Measurements from ENCODE around the gene ZNF280A. TPM values are rescaled to one million over a fixed set of nuclear protein-coding genes. Genes with fewer than 3 reads are reported as not detected.

The ZNF280A gene
- under 0.01 TPM in 1 of 2 replicates, not detected in the other for total RNA-seq

GRCh38 chr22:22520020-22520656, at the start of gene ZNF280A:
ZNF280A (minus strand) TSS chr22:22520270; CDS start chr22:22515630, 4,640 bp downstream.

GRCh38 chr22:22558972-22559603, 39.0 kb upstream of the ZNF280A start, which contains the start of gene PRAME:
PRAME (minus strand) TSS chr22:22559265; CDS start chr22:22556832, 2,433 bp downstream.

GRCh38 chr22:22508274-22509176, 11.5 kb downstream of the ZNF280A start, which contains the start of gene ZNF280B:
ZNF280B (minus strand) TSS chr22:22508742; CDS start chr22:22489398, 19,344 bp downstream.

Other genes with a start within 250 kb of the ZNF280A start
- gene ZNF280B, start 11.5 kb downstream of the ZNF280A start, total RNA-seq = under 0.01 and 0.64 TPM in 2 replicates
- gene PRAME, start 39.0 kb upstream of the ZNF280A start, total RNA-seq = not detected in 2 replicates
- gene GGTLC2, start 124.3 kb upstream of the ZNF280A start, total RNA-seq = not detected in 2 replicates

All from nasal cavity respiratory epithelium epithelial cell of viscerocranial mucosa (primary cell).